GM10266 (cell line): Measurements from ENCODE around the gene TCF7L1.

Source experiments
- DNase-seq: peaks from one replicate; pipeline ENCODE4 v3.0.0; 2012; ENCODE audit errors: extremely low spot score
- TF ChIP-seq, protein P1 (sequence below): IDR thresholded peaks from 2 replicates; pipeline ENCODE4 v1.5.1; 2012; ENCODE audit warnings: mild to moderate bottlenecking, low read depth; ENCODE audit not compliant: control insufficient read depth, insufficient read depth; ENCODE audit errors: missing control alignments

The TCF7L1 gene

GRCh38 chr2:85178154-85178553 is 45.0 kb downstream of the TCF7L1 start:
- no peak for DNase-seq
- TF ChIP-seq, protein P1, sequence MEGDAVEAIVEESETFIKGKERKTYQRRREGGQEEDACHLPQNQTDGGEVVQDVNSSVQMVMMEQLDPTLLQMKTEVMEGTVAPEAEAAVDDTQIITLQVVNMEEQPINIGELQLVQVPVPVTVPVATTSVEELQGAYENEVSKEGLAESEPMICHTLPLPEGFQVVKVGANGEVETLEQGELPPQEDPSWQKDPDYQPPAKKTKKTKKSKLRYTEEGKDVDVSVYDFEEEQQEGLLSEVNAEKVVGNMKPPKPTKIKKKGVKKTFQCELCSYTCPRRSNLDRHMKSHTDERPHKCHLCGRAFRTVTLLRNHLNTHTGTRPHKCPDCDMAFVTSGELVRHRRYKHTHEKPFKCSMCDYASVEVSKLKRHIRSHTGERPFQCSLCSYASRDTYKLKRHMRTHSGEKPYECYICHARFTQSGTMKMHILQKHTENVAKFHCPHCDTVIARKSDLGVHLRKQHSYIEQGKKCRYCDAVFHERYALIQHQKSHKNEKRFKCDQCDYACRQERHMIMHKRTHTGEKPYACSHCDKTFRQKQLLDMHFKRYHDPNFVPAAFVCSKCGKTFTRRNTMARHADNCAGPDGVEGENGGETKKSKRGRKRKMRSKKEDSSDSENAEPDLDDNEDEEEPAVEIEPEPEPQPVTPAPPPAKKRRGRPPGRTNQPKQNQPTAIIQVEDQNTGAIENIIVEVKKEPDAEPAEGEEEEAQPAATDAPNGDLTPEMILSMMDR: no peak

DNA sequence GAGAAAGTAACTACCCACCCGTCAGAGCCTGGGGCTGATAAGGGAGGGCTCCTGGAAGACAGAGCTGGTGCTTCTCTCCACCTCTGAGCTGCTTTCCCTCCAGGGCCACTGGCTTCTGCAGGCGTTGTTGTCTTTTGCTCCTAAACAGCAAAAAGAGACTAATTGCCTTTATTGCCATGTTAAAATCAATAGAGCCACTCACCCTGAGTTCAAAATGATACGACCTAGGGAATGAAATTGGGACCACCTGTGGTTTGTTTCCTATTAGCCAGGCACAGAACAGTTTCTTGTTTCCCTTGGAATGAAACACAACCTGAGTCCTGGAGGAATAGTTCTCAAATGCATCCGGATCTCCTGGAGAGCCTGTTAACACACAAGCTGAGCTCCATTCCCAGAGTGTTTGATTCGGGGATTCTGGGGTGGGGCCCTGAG is 45.8 kb downstream of the TCF7L1 start:
- DNase-seq: no peak
- TF ChIP-seq, protein P1: no peak

GRCh38 chr2:85179541-85179940 is 46.3 kb downstream of the TCF7L1 start:
- TF ChIP-seq, protein P1: no peak
- no peak for DNase-seq

GRCh38 chr2:85180322-85181133 is 47.3 kb downstream of the TCF7L1 start:
- TF ChIP-seq, protein P1: no peak
- no peak for DNase-seq

GRCh38 chr2:85181134-85181631 is 48.0 kb downstream of the TCF7L1 start:
- no peak for DNase-seq
- TF ChIP-seq, protein P1: no peak

DNA sequence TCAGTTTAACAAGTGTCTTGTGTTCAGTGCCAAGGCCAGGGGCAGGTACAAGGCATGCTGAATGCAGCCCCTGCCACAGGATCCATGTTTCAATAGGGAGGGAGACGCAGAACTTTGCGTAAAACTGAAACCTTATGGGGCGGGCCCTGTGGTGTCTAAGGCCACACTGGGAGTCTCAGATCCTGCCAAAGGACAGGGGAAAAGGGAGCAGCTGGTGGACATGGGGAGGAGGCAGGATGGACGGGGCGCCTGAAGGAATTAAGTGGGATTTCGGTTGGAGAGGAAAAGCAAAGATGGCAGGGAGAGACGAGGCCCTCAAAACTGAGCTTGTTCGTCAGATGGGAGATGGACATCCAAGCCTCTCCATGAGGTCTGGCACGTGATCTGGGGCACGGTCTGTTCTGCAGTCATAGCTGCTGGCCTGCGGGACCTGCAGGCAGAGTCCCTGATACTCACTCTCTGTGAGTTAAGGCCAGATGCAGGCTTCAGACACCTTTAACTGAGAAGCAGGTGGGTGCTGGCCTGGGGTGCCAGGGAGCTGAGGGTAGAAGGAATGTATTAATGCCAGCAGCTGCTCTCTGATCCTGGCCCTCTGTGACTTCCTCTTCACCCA is 48.8 kb downstream of the TCF7L1 start:
- TF ChIP-seq, protein P1: no peak
- no peak for DNase-seq

- DNase-seq: no peak
- TF ChIP-seq, protein P1: no peak
Measured at GRCh38 chr2:85183076-85183475, 49.9 kb downstream of the TCF7L1 start.
